Measurements from ENCODE around the gene CPAMD8.

The CPAMD8 gene

GRCh38 chr19:16889366-16889882, 137.2 kb downstream of the CPAMD8 start:
- H2BK120ac ChIP-seq (ENCODE audit: low read depth, low read length) = peak overlapping the region; percentile 100
- peak; percentile 50 for DNase-seq
- no peak overlapping the region for H3K27ac ChIP-seq (ENCODE audit: low read length, poor library complexity, severe bottlenecking)
- no peaks in the 10 kb centered on the region for H3K36me3 ChIP-seq (ENCODE audit: control insufficient read depth in 1 of 2, insufficient read depth in 2 of 2, low read depth in 1 of 2, low read length in 2 of 2)
- H2BK15ac ChIP-seq (ENCODE audit: low read depth, poor library complexity, severe bottlenecking) = peak overlapping the region; percentile 96
- H3K9me3 ChIP-seq (ENCODE audit: control insufficient read depth, low read length) = no peaks in the 10 kb centered on the region
- H2AFZ ChIP-seq (ENCODE audit: low read depth, low read length) = no peak overlapping the region
- peak overlapping the region; percentile 100 for H4K91ac ChIP-seq (ENCODE audit: low read length)
- no peak overlapping the region for H3K4me3 ChIP-seq (ENCODE audit: insufficient read depth in 1 of 2, low read depth in 1 of 2, low read length in 2 of 2)
- no peaks in the 10 kb centered on the region for H3K79me1 ChIP-seq (replicated peaks; ENCODE audit: low read length, poor library complexity, severe bottlenecking)
- 74% methylated on average over 22 of the region's 22 CpGs for WGBS
- no peak overlapping the region for H2BK5ac ChIP-seq (ENCODE audit: low read depth, low read length, poor library complexity, severe bottlenecking)
- H3K23ac ChIP-seq (ENCODE audit: low read length in 2 of 2) = no peak overlapping the region
- peaks cover 3 to 45% of the 10 kb centered on the region in 2 experiments for H3K27me3 ChIP-seq (ENCODE audit: control insufficient read depth in 1 of 2, insufficient read depth in 1 of 2, low read length in 2 of 2)
- peak overlapping the region; percentile 97 to 100 for H3K18ac ChIP-seq (ENCODE audit: low read depth in 1 of 2, low read length in 2 of 2)
- no peak overlapping the region for H3K4me2 ChIP-seq (ENCODE audit: low read length, poor library complexity, severe bottlenecking)
- peak overlapping the region; percentile 93 to 99 for H2BK12ac ChIP-seq (ENCODE audit: low read length in 2 of 2)
- no peak overlapping the region for H2AK5ac ChIP-seq (ENCODE audit: low read length, severe bottlenecking)
- peak overlapping the region; percentile 89 to 100 for H3K4ac ChIP-seq (ENCODE audit: low read depth in 1 of 2, low read length in 2 of 2)
- peak overlapping the region; percentile 100 for H4K8ac ChIP-seq (ENCODE audit: low read length)
- peaks cover 7% of the 10 kb centered on the region for H3K4me1 ChIP-seq (ENCODE audit: control insufficient read depth, insufficient read depth, low read depth, low read length)
- peak overlapping the region in 1 of 2 experiments; percentile 90 for H3K14ac ChIP-seq (ENCODE audit: low read length in 2 of 2)
- H3K9ac ChIP-seq (ENCODE audit: low read length) = no peak overlapping the region

GRCh38 chr19:16888629-16889365, 137.8 kb downstream of the CPAMD8 start, which contains the start of gene F2RL3:
Gene F2RL3, plus strand, starts transcription at chr19:16888999. Its CDS starts 191 bp downstream, at chr19:16889190.
- peak within 1 kb of the TSS; percentile 100 for H4K91ac ChIP-seq (ENCODE audit: low read length)
- peak within 1 kb of the TSS; percentile 42 for H2AFZ ChIP-seq (ENCODE audit: low read depth, low read length)
- H2BK12ac ChIP-seq (ENCODE audit: low read length in 2 of 2) = peak within 1 kb of the TSS; percentile 96 to 99
- H3K4me2 ChIP-seq (ENCODE audit: low read length, poor library complexity, severe bottlenecking) = no peak within 1 kb of the TSS
- peak within 1 kb of the TSS; percentile 89 to 100 for H3K4ac ChIP-seq (ENCODE audit: low read depth in 1 of 2, low read length in 2 of 2)
- no peaks in the 10 kb centered on the region for H3K36me3 ChIP-seq (ENCODE audit: control insufficient read depth in 1 of 2, insufficient read depth in 2 of 2, low read depth in 1 of 2, low read length in 2 of 2)
- no peaks in the 10 kb centered on the region for H3K79me1 ChIP-seq (replicated peaks; ENCODE audit: low read length, poor library complexity, severe bottlenecking)
- no peaks in the 10 kb centered on the region for H3K9me3 ChIP-seq (ENCODE audit: control insufficient read depth, low read length)
- no peak within 1 kb of the TSS for H2AK5ac ChIP-seq (ENCODE audit: low read length, severe bottlenecking)
- H3K27me3 ChIP-seq (ENCODE audit: control insufficient read depth in 1 of 2, insufficient read depth in 1 of 2, low read length in 2 of 2) = peaks cover 0 to 38% of the 10 kb centered on the region in 2 experiments
- peak; percentile 99 for DNase-seq
- peak within 1 kb of the TSS; percentile 100 for H4K8ac ChIP-seq (ENCODE audit: low read length)
- peak within 1 kb of the TSS in 1 of 2 experiments; percentile 90 for H3K14ac ChIP-seq (ENCODE audit: low read length in 2 of 2)
- 14% methylated on average over 30 of the region's 31 CpGs for WGBS
- no peak within 1 kb of the TSS for H3K23ac ChIP-seq (ENCODE audit: low read length in 2 of 2)
- H3K9ac ChIP-seq (ENCODE audit: low read length) = no peak within 1 kb of the TSS
- no peak within 1 kb of the TSS for H3K27ac ChIP-seq (ENCODE audit: low read length, poor library complexity, severe bottlenecking)
- peak within 1 kb of the TSS; percentile 100 for H2BK120ac ChIP-seq (ENCODE audit: low read depth, low read length)
- peak within 1 kb of the TSS; percentile 97 to 100 for H3K18ac ChIP-seq (ENCODE audit: low read depth in 1 of 2, low read length in 2 of 2)
- no peak within 1 kb of the TSS for H3K4me3 ChIP-seq (ENCODE audit: insufficient read depth in 1 of 2, low read depth in 1 of 2, low read length in 2 of 2)
- H2BK15ac ChIP-seq (ENCODE audit: low read depth, poor library complexity, severe bottlenecking) = peak within 1 kb of the TSS; percentile 96
- no peak within 1 kb of the TSS for H2BK5ac ChIP-seq (ENCODE audit: low read depth, low read length, poor library complexity, severe bottlenecking)
- H3K4me1 ChIP-seq (ENCODE audit: control insufficient read depth, insufficient read depth, low read depth, low read length) = peaks cover 7% of the 10 kb centered on the region

GRCh38 chr19:16887353-16888265, 139.0 kb downstream of the CPAMD8 start:
- Histone ChIP-seq H3K9ac (ENCODE audit: low read length) (no peak overlapping the region), H2AFZ (ENCODE audit: low read depth, low read length) (peak overlapping the region; percentile 15), H3K23ac (ENCODE audit: low read length in 2 of 2) (no peak overlapping the region), H4K91ac (ENCODE audit: low read length) (peak overlapping the region; percentile 94), H3K27me3 (ENCODE audit: control insufficient read depth in 1 of 2, insufficient read depth in 1 of 2, low read length in 2 of 2) (peaks cover 0 to 27% of the 10 kb centered on the region in 2 experiments), H3K36me3 (ENCODE audit: control insufficient read depth in 1 of 2, insufficient read depth in 2 of 2, low read depth in 1 of 2, low read length in 2 of 2) (no peaks in the 10 kb centered on the region), H2BK5ac (ENCODE audit: low read depth, low read length, poor library complexity, severe bottlenecking) (no peak overlapping the region), H3K9me3 (ENCODE audit: control insufficient read depth, low read length) (no peaks in the 10 kb centered on the region), H3K79me1 (replicated peaks; ENCODE audit: low read length, poor library complexity, severe bottlenecking) (no peaks in the 10 kb centered on the region), H3K14ac (ENCODE audit: low read length in 2 of 2) (peak overlapping the region in 1 of 2 experiments; percentile 29), H3K4ac (ENCODE audit: low read depth in 1 of 2, low read length in 2 of 2) (peak overlapping the region; percentile 89 to 100), H3K4me1 (ENCODE audit: control insufficient read depth, insufficient read depth, low read depth, low read length) (peaks cover 7% of the 10 kb centered on the region), H2BK120ac (ENCODE audit: low read depth, low read length) (peak overlapping the region; percentile 86), H2AK5ac (ENCODE audit: low read length, severe bottlenecking) (no peak overlapping the region), H2BK12ac (ENCODE audit: low read length in 2 of 2) (peak overlapping the region; percentile 83 to 96), H3K4me3 (ENCODE audit: insufficient read depth in 1 of 2, low read depth in 1 of 2, low read length in 2 of 2) (no peak overlapping the region), H3K18ac (ENCODE audit: low read depth in 1 of 2, low read length in 2 of 2) (peak overlapping the region; percentile 84 to 96), H4K8ac (ENCODE audit: low read length) (peak overlapping the region; percentile 87), H2BK15ac (ENCODE audit: low read depth, poor library complexity, severe bottlenecking) (peak overlapping the region; percentile 96), H3K4me2 (ENCODE audit: low read length, poor library complexity, severe bottlenecking) (no peak overlapping the region), H3K27ac (ENCODE audit: low read length, poor library complexity, severe bottlenecking) (no peak overlapping the region)
- DNase-seq = peak; percentile 76
- WGBS = 67% methylated on average over 14 of the region's 17 CpGs

Data from mesenchymal stem cell (in vitro differentiated cells and primary cell).